Transverse colon (tissue), 3 donors: ENCODE results near the gene COL11A2.

Source experiments
- POLR2A ChIP-seq: fragments of 450-650 bp; IDR thresholded peaks from one replicate; pipeline ENCODE4 v1.6.1; 2016; ENCODE audit warnings: antibody characterized with exemption, mild to moderate bottlenecking, moderate library complexity
- TF ChIP-seq, protein P1 (sequence below), 5 experiments: fragments of 200-600 bp in 3 of 5; fragments of 450-650 bp in 2 of 5; sonication (generic) in 3 of 5; IDR thresholded peaks; 1 replicate in 2 of 5; 2 replicates in 3 of 5; pipeline ENCODE4 v1.5.1; 2016 to 2017; ENCODE audit warnings: antibody characterized with exemption in 5 of 5, inconsistent platforms in 3 of 5, mild to moderate bottlenecking in 2 of 5, moderate library complexity in 1 of 5

DNA sequence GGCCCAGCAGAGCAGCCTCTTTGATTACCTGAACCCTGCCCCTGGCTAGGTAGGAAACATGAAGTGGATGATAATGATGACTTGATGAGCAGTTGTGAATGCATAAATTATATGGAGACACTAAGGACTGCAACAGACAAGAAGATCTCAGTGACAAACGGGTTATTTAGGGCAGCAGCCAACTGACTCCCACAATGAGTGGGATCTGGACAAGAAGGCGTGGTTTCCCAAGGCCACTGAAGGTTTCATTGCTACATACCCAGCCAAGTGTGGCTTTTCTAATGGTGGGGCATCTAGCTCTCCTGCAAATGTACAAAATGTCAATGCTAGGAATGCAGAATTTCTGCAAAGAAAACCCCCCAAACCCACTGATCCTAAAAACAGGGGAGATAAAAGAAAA, 45.5 kb upstream of the COL11A2 start:
- TF ChIP-seq, protein P1, sequence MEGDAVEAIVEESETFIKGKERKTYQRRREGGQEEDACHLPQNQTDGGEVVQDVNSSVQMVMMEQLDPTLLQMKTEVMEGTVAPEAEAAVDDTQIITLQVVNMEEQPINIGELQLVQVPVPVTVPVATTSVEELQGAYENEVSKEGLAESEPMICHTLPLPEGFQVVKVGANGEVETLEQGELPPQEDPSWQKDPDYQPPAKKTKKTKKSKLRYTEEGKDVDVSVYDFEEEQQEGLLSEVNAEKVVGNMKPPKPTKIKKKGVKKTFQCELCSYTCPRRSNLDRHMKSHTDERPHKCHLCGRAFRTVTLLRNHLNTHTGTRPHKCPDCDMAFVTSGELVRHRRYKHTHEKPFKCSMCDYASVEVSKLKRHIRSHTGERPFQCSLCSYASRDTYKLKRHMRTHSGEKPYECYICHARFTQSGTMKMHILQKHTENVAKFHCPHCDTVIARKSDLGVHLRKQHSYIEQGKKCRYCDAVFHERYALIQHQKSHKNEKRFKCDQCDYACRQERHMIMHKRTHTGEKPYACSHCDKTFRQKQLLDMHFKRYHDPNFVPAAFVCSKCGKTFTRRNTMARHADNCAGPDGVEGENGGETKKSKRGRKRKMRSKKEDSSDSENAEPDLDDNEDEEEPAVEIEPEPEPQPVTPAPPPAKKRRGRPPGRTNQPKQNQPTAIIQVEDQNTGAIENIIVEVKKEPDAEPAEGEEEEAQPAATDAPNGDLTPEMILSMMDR (IDR thresholded peaks at IDR 0.05), result no peak
- TF ChIP-seq POLR2A, result no peak
